MM.1S (cell line): ENCODE data around the gene MITF.

Experiments
- CTCF ChIP-seq: fragments of 300-600 bp; sonication (generic); IDR thresholded peaks from 2 replicates; pipeline ENCODE4 v1.5.1; 2016; ENCODE audit warnings: antibody characterized with exemption, low read length, mixed read lengths
- EZH2 ChIP-seq: fragments of 300-600 bp; sonication (generic); optimal IDR thresholded peaks from 2 replicates; pipeline ENCODE3; 2017; ENCODE audit warnings: low read depth, mild to moderate bottlenecking, antibody characterized with exemption, low read length, mixed read lengths
- EZH2phosphoT487 ChIP-seq: fragments of 300-600 bp; sonication (generic); IDR thresholded peaks from 2 replicates; pipeline ENCODE4 v1.6.1; 2018; ENCODE audit warnings: antibody characterized with exemption, low read length

DNA sequence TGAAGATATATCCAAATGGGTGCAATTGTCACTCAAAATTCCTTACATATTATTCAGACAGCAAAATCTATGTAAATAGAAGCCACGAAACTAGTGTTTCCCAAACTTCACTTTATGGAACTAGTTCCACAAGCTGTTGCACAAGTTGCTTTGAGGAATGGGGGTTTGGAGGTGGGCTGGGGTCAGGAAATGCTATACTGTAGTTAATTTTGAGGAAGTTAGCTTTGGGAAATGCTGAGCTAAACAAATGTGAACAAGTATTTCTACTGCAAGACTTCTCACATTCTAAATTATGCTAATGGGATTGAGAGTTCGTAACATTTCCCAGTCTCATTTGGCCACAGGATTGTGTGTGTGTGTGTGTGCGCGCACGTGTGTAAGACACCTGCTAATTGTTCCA lies 231.6 kb downstream of the MITF start:
- TF ChIP-seq CTCF = no peak
- no peak for TF ChIP-seq EZH2
- no peak for TF ChIP-seq EZH2phosphoT487
